GM18861 (cell line): ENCODE results near the gene RHOD.

ENCODE experiments used
- ATAC-seq: cut with Tn5 transposase; IDR thresholded peaks from one replicate; pipeline ENCODE4 v1.9.1; 2021; ENCODE audit not compliant: unreplicated experiment

RHOD gene

GRCh38 chr11:67058506-67058905, 1.9 kb downstream of the RHOD start:
- ATAC-seq, result no peak

- no peak for ATAC-seq
These were observed 3.0 kb downstream of the RHOD start for GRCh38 chr11:67059671-67060070.

GRCh38 chr11:67060111-67060522, 3.5 kb downstream of the RHOD start:
- ATAC-seq, result no peak

- ATAC-seq, result no peak
These were observed 6.1 kb downstream of the RHOD start for GRCh38 chr11:67062526-67063373.

GRCh38 chr11:67066333-67066709, 9.7 kb downstream of the RHOD start:
- no peak for ATAC-seq

- ATAC-seq, result no peak
These were observed 15.0 kb downstream of the RHOD start for GRCh38 chr11:67071420-67072284.

- ATAC-seq, result no peak
These were observed 15.6 kb downstream of the RHOD start for GRCh38 chr11:67072295-67072694.

GRCh38 chr11:67073908-67074307, 17.3 kb downstream of the RHOD start:
- ATAC-seq, result no peak

- no peak for ATAC-seq
These were observed 19.6 kb downstream of the RHOD start for GRCh38 chr11:67076202-67076601.

GRCh38 chr11:67079065-67079705, 22.5 kb downstream of the RHOD start:
- ATAC-seq, result no peak

GRCh38 chr11:67082071-67082791, 25.6 kb downstream of the RHOD start:
- ATAC-seq, result no peak

- ATAC-seq, result no peak
These were observed 27.2 kb downstream of the RHOD start for GRCh38 chr11:67083786-67084366.

- ATAC-seq, result no peak
These were observed 29.0 kb downstream of the RHOD start for GRCh38 chr11:67085617-67086016.

GRCh38 chr11:67090717-67091116, 34.1 kb downstream of the RHOD start:
- ATAC-seq, result no peak

GRCh38 chr11:67095214-67095507, 38.5 kb downstream of the RHOD start:
- no peak for ATAC-seq

GRCh38 chr11:67098799-67099429, 42.3 kb downstream of the RHOD start:
- ATAC-seq, result no peak

GRCh38 chr11:67099831-67100324, 43.2 kb downstream of the RHOD start:
- no peak for ATAC-seq

- ATAC-seq, result no peak
These were observed 46.0 kb downstream of the RHOD start for GRCh38 chr11:67102664-67103063.

GRCh38 chr11:67105964-67106363, 49.3 kb downstream of the RHOD start:
- no peak for ATAC-seq

- no peak for ATAC-seq
These were observed 54.6 kb downstream of the RHOD start for GRCh38 chr11:67111261-67111660.
